ENCODE data around the gene GRM8.

The GRM8 gene

DNA sequence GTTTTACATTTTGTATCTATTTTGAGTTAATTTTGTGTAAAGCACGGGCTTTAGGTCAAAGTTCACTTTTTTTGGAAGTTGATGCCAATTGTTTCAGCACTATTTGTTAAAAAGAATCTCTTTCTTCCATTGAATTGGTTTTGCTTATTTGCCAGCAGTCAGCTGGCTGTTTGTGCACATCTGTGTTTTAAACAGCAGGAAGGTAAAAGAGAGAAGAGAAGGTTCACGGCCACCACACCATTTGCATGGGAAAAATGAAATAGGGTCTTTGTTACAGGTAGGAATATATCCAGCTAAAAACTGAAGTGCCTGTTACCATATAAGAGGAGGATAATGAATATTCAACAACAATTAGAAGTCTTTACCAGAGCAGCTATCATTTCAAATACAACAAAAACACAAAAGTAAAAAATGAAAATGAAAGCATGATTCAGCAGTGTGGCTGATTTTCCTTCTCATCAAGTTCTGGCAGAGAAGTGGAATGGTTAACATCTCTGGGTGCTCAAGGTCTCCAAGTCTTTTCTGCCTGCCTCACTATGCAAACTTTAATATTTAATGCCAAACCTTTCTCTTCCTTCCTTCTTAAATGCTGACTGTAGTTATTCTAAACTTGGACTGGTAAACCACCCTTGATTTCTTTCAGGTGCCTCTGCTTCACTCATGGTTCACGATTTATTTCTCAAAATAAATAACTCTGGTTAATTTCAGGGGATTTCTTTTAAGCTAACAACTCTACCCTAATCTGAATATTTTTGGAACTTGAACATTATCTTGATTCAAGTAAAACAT lies 841.5 kb downstream of the GRM8 start:
- no peak for DNase-seq

DNA sequence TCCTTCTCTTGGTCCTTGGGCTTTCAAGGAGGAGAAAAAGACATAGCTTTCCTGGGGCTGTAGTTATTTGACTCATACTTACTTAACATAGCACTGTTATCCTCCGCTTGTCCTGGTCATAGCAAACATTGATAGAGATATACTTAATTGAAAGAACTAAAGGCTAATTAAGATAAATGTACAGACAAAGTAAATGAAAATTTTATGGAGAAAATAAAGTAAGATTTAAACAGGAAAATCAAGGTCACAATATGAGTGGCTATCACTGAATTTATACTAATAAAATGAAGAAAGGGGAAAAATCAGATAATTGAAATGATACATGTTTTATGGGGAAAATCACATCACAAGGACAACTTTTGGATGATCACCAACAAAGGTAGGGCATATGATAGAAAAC lies 849.7 kb downstream of the GRM8 start:
- no peak for DNase-seq

DNA sequence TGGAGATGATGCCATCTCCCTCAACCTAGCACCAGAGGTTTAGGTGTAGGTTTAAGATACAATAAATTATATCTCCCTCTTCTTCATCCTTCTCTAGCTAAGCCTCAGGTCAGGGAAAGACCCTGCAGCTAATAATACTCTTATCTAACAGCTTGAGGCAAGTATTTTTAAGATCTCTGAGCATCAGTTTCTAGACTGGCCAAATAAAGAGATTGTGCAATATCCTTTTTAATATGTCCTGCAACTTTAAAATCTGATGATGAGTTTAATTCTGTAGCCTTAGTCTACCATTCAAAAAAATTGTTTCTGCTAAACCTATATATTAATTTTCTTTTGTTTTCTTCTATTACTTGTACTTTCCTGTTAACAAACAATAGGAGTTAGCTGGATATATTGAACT lies 850.8 kb downstream of the GRM8 start:
- DNase-seq: no peak

DNA sequence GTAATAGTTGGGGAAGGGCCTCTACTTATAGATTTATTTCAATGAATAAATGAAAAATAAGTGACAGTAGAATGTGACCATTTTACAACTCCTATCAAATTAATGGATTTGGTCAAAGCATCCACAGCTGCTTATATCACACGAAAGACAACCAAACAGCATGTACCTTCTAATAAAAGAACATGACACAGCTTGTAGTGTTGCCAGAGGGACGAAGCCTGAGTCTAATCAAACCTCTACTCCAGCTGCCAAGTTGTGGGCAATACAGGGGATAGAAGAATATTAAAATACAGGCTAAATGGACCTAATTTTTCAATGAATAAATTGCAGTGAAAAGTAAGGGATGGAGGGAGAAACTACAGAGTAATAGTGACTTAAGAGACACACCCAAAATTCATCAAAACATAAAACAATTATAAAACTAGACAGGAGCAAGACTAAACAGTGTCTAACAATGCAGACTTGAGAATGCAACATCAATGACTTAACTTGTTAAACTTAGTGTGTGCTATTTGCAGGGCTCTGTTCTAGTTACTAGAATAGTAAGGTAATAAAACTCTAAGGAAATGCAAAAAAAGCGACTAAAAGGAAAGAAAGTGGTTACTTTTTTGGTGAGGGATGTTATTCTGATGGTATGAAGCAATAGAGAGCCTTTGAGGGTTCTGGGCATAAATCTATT lies 853.8 kb downstream of the GRM8 start:
- DNase-seq: no peak

DNA sequence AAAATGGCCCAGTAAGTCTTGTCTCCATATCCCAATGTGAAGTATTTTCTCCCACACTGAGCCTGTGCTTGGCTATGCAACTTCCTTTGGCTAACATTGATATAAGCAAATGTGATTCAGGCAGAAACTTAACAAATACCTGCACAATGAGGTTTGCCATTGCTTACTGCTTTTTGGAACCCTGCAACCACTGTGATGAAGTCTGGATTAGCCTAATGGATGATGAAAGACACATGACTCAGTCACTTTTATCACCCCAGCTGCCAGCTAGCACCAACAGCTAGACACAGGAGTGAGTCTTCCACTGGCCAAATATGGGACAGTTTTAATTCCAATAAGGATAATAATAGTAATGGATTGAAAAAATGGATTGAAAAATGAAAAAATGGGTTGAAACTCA lies 854.5 kb downstream of the GRM8 start:
- DNase-seq: no peak

DNA sequence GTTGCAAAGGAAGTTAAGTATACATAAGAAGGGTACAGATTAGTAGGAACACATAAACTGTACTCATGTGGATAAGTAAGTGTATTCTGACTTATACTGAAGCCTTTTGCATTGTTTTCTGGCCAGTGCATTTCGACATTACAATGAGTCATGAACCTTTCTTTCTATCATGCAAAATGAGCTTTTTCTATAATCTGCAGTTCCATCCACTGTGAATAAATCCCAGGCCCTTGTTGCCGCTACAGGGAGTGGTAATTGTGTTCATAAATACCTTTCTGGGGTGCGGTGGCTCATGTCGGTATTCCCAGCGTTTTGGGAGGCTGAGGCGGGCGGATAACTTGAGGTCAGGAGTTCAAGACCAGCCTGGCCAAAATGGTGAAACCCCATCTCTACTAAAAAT lies 858.3 kb downstream of the GRM8 start:
- DNase-seq: no peak
